ENCODE measurements around the gene AKNA. TPM values are rescaled to one million over a fixed set of nuclear protein-coding genes. Genes with fewer than 3 reads are reported as not detected.
A peak's percentile ranks its signal among the peaks of the same experiment; 100 is the strongest.

The AKNA gene
- total and polyA plus RNA-seq, 2 of the 8 experiments (the other 6 are each of a cell fraction or from before 2014, with no cell fraction given) = 21.0 to 27.4 TPM

- Histone ChIP-seq H2BK120ac (replicated peaks; ENCODE audit: low read depth, low read length) (no peak overlapping the region), H3K79me2 (ENCODE audit: control insufficient read depth in 1 of 2, insufficient read depth in 2 of 2, low read length in 2 of 2) (no peaks in the 10 kb centered on the region), H3K36me3 (ENCODE audit: control insufficient read depth in 2 of 4, insufficient read depth in 4 of 4, low read length in 3 of 4) (no peaks in the 10 kb centered on the region), H3K27ac (ENCODE audit: low read depth, low read length) (no peak overlapping the region), H3K9me3 (ENCODE audit: insufficient read depth in 2 of 2, low read depth in 1 of 2, low read length in 1 of 2) (no peaks in the 10 kb centered on the region), H2BK12ac (ENCODE audit: low read depth, low read length) (0 out of 2 replicates have a peak overlapping the region, but pooled peaks have one; percentile 13), H2AFZ (ENCODE audit: low read length) (peak overlapping the region; percentile 96), H3K4me3 (ENCODE audit: extremely low read depth in 1 of 4, insufficient read depth in 2 of 4, low read depth in 3 of 4, low read length in 4 of 4) (no peak overlapping the region), H3K79me1 (ENCODE audit: low read depth, low read length) (no peaks in the 10 kb centered on the region), H2BK15ac (ENCODE audit: low read length) (no peak overlapping the region), H4K91ac (replicated peaks; ENCODE audit: insufficient read length, low read length) (no peak overlapping the region), H3K23ac (ENCODE audit: insufficient read length) (no peak overlapping the region), H3K4ac (replicated peaks; ENCODE audit: insufficient read length, low read depth, low read length) (no peak overlapping the region), H2AK5ac (ENCODE audit: low read depth, low read length) (no peak overlapping the region), H2BK5ac (ENCODE audit: low read depth, low read length) (no peak overlapping the region), H4K8ac (ENCODE audit: extremely low read depth, insufficient read depth, low read length) (no peak overlapping the region), H3K18ac (ENCODE audit: extremely low read depth, low read length) (no peak overlapping the region; the same call in 1 of the 2 replicates), H4K20me1 (replicated peaks in 1 of 2; ENCODE audit: control insufficient read depth in 1 of 2, insufficient read depth in 2 of 2, low read length in 2 of 2) (peaks cover 0 to 1% of the 10 kb centered on the region in 2 experiments), H3K14ac (ENCODE audit: insufficient read length) (no peak overlapping the region), H3K56ac (replicated peaks; ENCODE audit: insufficient read length, low read depth, low read length) (no peak overlapping the region), H3K9ac (replicated peaks in 1 of 4; ENCODE audit: extremely low read depth in 1 of 4, low read depth in 3 of 4, low read length in 3 of 4) (no peak overlapping the region), H3K4me1 (replicated peaks in 1 of 4; ENCODE audit: control insufficient read depth in 3 of 4, insufficient read depth in 4 of 4, low read length in 3 of 4) (peaks cover 0 to 6% (median 0%) of the 10 kb centered on the region in 4 experiments; a peak in 3 of 7 replicates), H3K4me2 (ENCODE audit: insufficient read depth in 1 of 2, low read depth in 2 of 2, low read length in 2 of 2) (no peak overlapping the region), H3K23me2 (ENCODE audit: low read depth, low read length) (no peaks in the 10 kb centered on the region), H4K5ac (ENCODE audit: insufficient read length, low read depth, low read length) (no peak overlapping the region), H2BK20ac (ENCODE audit: low read length) (0 out of 2 replicates have a peak overlapping the region, but pooled peaks have one; percentile 72), H3K27me3 (replicated peaks in 1 of 4; ENCODE audit: control insufficient read depth in 3 of 4, extremely low read depth in 1 of 4, insufficient read depth in 3 of 4, low read length in 3 of 4) (no peaks in the 10 kb centered on the region)
- ChIA-PET CTCF (ENCODE audit: partially characterized antibody) (interaction anchor here (0.6 to 22.5 kb wide), 54 partner anchors 12 to 574 kb away, joined by 3 to 271 read pairs (median 6); partner anchors contain the start of genes TEX53 and WHRN), POLR2A (ENCODE audit: partially characterized antibody) (interaction anchor here (0.9 to 2.1 kb wide), 5 partner anchors 15 to 178 kb away, joined by 3 to 7 read pairs (median 3); no protein-coding TSS in a partner anchor)
- peak; percentile 85 for FAIRE-seq
- peak in 1 of 2 experiments; percentile 31 for DNase-seq (ENCODE audit: low read depth in 1 of 2, low spot score in 2 of 2)
- TF ChIP-seq RAD21 (IDR thresholded peaks at IDR 0.05 in 1 of 2, conservative IDR thresholded peaks at IDR 0.05 in 1 of 2; ENCODE audit: low read depth in 2 of 2, low read length in 2 of 2) (peak; percentile 96), GTF2F1 (IDR thresholded peaks at IDR 0.05; ENCODE audit: borderline replicate concordance, low read depth, low read length) (no peak), CTCF (IDR thresholded peaks at IDR 0.05; ENCODE audit: control extremely low read depth in 1 of 3, insufficient read depth in 1 of 3, low read depth in 1 of 3, low read length in 3 of 3) (peak; percentile 51 to 91 (median 84)), ATF3 (IDR thresholded peaks at IDR 0.05; ENCODE audit: insufficient read depth, low read depth, low read length) (no peak)
- WGBS, 2 experiments (ENCODE audit: extremely low coverage in 1 of 2, insufficient coverage in 1 of 2, insufficient read length in 1 of 2, insufficient replicate concordance in 2 of 2, low coverage in 1 of 2, low lambda C conversion rate in 2 of 2, missing lambda C conversion rate in 1 of 2) = 40% methylated on average over 9 of the region's 9 CpGs; no CpG with 5 or more reads in 1 of the 2 experiments
Observed at GRCh38 chr9:114434878-114435311, 47.1 kb upstream of the AKNA start.
